Activated T-helper 2 cell treated with anti-CD3 and anti-CD28 coated beads, Interferon-gamma antibody, Interleukin-2, Interleukin-4, amounts not matched to agents 10 μg/mL and 5 μg/mL and 100 μg/mL, durations not matched to agents 14 hours and 24 hours and 36 hours (primary cell): ENCODE measurements around the gene MITF. TPM values are rescaled to one million over a fixed set of nuclear protein-coding genes. Genes with fewer than 3 reads are reported as not detected.

ENCODE experiments used
- DNase-seq: peaks from one replicate; pipeline ENCODE4 v3.0.0; 2021; ENCODE audit warnings: low spot score
- H3K27ac Mint-ChIP-seq: one replicate; pipeline ENCODE4 v1.8.0; 2021; ENCODE audit warnings: mixed read lengths
- H3K27me3 Mint-ChIP-seq: one replicate; pipeline ENCODE4 v1.8.0; 2021; ENCODE audit warnings: low read depth, mixed read lengths
- H3K36me3 Mint-ChIP-seq: one replicate; pipeline ENCODE4 v1.8.0; 2021; ENCODE audit warnings: low read depth, mixed read lengths
- H3K4me1 Mint-ChIP-seq: one replicate; pipeline ENCODE4 v1.8.0; 2021; ENCODE audit warnings: low read depth, mixed read lengths
- H3K4me3 Mint-ChIP-seq: one replicate; pipeline ENCODE4 v1.8.0; 2021; ENCODE audit warnings: low read depth, mild to moderate bottlenecking, moderate library complexity, mixed read lengths
- H3K9me3 Mint-ChIP-seq: one replicate; pipeline ENCODE4 v1.8.0; 2021; ENCODE audit warnings: mixed read lengths
- intact Hi-C: fragments of 100-400 bp; cut with micrococcal nuclease; formaldehyde crosslinking; loops from one replicate; pipeline ENCODE4 v1.15.1; 2023
- total RNA-seq: library from RNA; stranded (reverse); gene quantifications from 2 replicates; pipeline ENCODE4 v1.2.3, GENCODE V29; 2022

MITF gene
- total RNA-seq, 1 donor from 2014 or later, result 0.07 TPM

DNA sequence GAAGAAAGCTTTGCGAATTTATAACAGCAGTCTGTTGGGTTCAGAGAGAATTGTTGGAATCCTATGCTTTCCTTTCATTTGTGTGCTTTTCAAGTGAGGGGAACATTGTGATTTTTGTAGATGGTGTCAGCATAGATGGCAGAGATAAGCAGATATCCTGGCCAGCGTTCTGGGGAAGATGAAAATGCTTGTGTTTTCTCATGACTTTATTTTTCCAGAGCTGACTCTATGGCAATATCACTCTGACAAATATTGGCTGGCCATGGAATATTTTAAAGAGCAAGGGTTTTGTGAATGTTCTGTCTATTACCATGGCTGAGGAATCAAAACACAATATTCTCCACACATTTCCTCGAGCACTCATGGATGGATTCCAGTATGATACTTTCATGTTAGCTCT is 108.8 kb downstream of the MITF start:
- no peaks in the 10 kb centered on the region for H3K36me3 Mint-ChIP-seq
- intact Hi-C loops, result no loop called here
- no peak overlapping the region for H3K4me3 Mint-ChIP-seq

DNA sequence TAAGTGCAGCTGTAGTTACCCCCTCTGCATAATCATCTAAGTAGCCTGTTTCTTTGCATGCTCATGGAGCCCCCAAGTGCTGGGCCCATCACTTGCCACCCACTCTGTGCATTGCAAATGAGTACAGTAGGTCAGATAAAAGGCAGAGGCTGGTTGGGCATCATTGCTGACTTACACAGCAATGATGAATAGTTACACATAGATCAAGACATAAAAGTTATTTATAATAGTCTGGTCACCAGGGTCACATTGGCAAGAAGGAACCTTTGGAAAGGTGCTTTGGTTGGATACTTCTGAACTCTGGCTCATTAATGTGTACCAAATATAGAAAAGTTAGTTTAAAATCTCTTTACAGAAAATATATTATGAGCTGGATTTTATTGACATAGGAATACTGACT is 111.6 kb downstream of the MITF start:
- Mint-ChIP-seq H3K27me3 (no peaks in the 10 kb centered on the region), H3K27ac (no peak overlapping the region), H3K4me3 (no peak overlapping the region), H3K9me3 (no peaks in the 10 kb centered on the region), H3K36me3 (no peaks in the 10 kb centered on the region), H3K4me1 (no peaks in the 10 kb centered on the region)
- no peak for DNase-seq
- intact Hi-C loops, result no loop called here

More for the DNA sequence above, 108.8 kb downstream of the MITF start:
- no peaks in the 10 kb centered on the region for H3K27me3 Mint-ChIP-seq
- H3K4me1 Mint-ChIP-seq, result no peaks in the 10 kb centered on the region
- DNase-seq, result no peak
- no peaks in the 10 kb centered on the region for H3K9me3 Mint-ChIP-seq
- H3K27ac Mint-ChIP-seq, result no peak overlapping the region

DNA sequence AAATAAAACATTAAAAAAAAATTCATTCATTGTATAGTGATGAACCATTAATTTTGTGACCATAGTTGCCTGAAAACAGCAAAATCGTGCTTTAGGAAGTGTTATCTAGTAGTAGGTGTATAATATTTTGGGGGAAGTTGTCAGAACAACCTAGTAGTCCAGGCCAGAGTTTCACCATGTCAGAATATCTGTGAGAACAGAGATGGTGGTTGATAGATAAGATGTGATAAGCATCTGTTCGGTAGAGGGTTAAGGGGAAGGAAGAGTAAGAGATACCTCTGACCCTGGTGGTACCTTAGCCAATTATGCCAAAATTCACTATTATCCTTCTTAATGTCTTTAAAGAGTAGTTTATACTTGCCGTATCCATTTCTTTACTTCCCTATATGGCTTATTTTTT is 113.8 kb downstream of the MITF start:
- no peak for DNase-seq
- intact Hi-C loops, result no loop called here
- Mint-ChIP-seq H3K36me3 (no peaks in the 10 kb centered on the region), H3K4me1 (no peaks in the 10 kb centered on the region), H3K27me3 (no peaks in the 10 kb centered on the region), H3K27ac (no peak overlapping the region), H3K9me3 (no peaks in the 10 kb centered on the region), H3K4me3 (no peak overlapping the region)

DNA sequence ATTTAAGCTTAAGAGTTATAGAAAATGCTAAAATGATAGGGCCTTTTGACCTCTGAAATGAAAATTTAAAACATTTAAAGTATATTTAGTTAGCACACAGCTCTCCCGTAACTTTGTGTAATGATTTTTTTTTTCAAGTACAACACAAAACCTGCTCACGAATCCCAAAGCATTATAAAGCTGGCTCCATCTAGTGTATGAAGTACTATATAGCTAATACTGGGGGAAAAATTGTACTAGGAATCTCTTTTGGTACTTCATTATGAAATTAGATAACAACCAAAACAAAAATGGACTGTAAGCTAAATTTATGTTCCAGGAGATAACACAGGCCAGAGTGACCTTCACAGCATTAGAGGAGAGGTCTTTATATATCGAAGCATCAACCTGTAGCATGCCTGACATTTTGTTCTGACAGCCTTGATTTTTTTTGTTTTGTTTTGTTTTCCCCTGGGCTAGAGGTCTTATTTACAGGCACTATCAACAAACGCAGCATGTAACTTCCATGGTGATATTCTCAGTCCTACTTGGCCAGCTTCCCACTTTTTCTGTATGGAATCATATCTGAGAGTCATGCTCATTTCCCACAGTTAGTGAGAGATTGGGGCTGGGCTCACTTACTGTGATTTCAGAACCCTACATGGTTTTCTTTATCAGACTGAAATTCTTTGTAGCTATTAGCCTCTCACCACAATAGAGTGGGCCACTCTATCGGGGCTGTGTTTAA is 116.3 kb downstream of the MITF start:
- H3K4me1 Mint-ChIP-seq, result no peaks in the 10 kb centered on the region
- intact Hi-C loops, result no loop called here
- no peaks in the 10 kb centered on the region for H3K36me3 Mint-ChIP-seq
- H3K4me3 Mint-ChIP-seq, result no peak overlapping the region
- H3K9me3 Mint-ChIP-seq, result no peaks in the 10 kb centered on the region
- H3K27me3 Mint-ChIP-seq, result no peaks in the 10 kb centered on the region
- DNase-seq, result no peak
- H3K27ac Mint-ChIP-seq, result no peak overlapping the region

DNA sequence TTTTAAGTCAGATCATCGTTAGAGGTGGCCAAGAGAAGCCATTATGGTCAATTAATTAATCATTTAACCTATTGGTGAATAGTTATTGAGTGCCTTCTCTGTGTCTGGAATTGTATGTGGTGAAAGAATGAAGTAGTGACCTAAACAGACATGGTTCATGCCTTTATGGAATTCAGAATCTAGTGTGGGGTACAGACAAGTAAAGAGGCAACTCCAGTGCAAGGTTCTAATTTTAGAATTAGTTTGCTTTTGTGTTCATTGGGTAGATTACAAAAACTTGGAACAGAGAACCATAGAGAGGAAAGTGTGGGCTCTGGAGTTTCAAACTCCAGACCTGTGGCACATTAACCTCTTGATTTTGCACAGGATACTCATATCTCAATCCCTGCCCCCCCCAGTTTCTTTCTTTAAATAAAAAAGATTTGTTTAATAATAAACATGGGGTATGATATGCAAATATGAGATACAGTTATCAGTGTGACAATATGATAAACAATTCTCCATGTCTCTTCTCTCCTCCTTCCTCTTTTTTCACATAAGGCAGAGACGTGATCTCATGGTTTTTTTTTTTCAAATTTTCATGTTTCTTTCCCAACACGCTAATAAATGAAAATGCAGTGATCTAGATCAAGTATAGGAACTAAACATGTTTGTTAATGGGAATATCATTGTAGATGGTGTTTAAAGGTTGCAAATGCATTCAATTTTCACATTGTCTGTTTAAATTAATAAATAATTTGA is 117.9 kb downstream of the MITF start:
- DNase-seq, result no peak
- intact Hi-C loops, result no loop called here
- Mint-ChIP-seq H3K4me1 (no peaks in the 10 kb centered on the region), H3K4me3 (no peak overlapping the region), H3K27me3 (no peaks in the 10 kb centered on the region), H3K36me3 (no peaks in the 10 kb centered on the region), H3K27ac (no peak overlapping the region), H3K9me3 (no peaks in the 10 kb centered on the region)

DNA sequence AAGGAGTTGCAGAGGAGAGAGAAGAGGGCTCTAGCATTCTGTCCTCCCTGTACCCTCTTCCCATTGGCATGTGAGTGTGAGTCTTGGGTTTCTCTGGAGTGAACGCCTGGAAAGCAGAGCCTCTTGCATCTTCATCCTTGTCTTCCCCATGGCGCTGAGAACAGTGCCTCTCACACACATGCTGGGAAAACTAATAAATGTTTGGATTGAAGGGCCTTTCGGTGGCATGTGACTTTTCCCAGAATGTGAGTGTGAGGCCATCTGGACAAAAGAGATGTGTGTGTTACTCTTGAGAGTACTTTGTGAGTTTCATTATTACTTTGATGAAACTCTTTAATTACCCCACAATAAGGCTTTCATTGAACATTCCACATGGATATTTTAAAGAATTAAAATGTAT is 122.3 kb downstream of the MITF start:
- no peaks in the 10 kb centered on the region for H3K9me3 Mint-ChIP-seq

DNA sequence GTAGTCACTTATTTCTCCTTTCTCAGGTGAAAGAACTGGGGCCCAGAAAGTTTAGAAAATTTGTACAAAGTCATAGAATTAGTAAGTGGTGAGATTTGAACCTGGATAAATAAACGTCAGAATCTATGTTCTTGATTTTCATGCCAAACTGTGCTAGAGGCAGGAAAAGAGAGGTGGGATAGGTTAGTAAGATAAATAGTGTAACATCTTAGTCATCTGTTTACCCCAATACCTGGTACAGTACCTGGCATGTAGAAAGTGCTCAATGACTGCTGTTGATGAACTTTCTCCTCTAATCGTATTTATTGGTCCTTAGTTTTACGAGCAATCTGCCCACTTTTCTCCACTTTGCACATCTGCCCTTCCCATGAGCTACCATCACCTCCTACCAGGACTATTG is 124.9 kb downstream of the MITF start:
- Mint-ChIP-seq H3K9me3 (no peaks in the 10 kb centered on the region), H3K36me3 (no peaks in the 10 kb centered on the region), H3K4me1 (no peaks in the 10 kb centered on the region), H3K4me3 (no peak overlapping the region), H3K27ac (no peak overlapping the region), H3K27me3 (no peaks in the 10 kb centered on the region)
- intact Hi-C loops, result no loop called here
- DNase-seq, result no peak

More for the DNA sequence above, 122.3 kb downstream of the MITF start:
- intact Hi-C loops, result no loop called here
- no peaks in the 10 kb centered on the region for H3K27me3 Mint-ChIP-seq
- no peak for DNase-seq
- no peaks in the 10 kb centered on the region for H3K36me3 Mint-ChIP-seq
- no peak overlapping the region for H3K27ac Mint-ChIP-seq
- H3K4me1 Mint-ChIP-seq, result no peaks in the 10 kb centered on the region
- no peak overlapping the region for H3K4me3 Mint-ChIP-seq

DNA sequence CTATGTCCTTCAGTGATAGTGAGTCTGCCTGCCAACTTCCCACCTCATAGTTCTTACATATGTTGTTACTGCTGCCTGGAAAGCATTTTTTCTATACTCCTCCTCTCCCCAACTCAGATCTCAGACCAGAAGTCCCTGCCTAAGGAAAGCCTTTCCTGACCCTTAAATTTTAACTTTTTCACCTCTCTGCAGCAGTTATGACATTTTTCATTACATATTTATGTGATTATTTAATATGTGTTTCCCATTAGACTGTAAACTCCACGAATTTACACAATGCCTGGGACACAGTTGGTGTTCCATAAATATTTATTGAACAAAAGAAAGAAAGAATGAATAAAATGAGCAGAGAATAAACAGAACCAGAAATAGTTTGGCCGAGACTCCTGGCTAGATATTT is 125.5 kb downstream of the MITF start:
- Mint-ChIP-seq H3K9me3 (no peaks in the 10 kb centered on the region), H3K36me3 (no peaks in the 10 kb centered on the region), H3K27ac (no peak overlapping the region), H3K4me1 (no peaks in the 10 kb centered on the region), H3K4me3 (no peak overlapping the region), H3K27me3 (no peaks in the 10 kb centered on the region)
- DNase-seq, result no peak
- intact Hi-C loops, result no loop called here

DNA sequence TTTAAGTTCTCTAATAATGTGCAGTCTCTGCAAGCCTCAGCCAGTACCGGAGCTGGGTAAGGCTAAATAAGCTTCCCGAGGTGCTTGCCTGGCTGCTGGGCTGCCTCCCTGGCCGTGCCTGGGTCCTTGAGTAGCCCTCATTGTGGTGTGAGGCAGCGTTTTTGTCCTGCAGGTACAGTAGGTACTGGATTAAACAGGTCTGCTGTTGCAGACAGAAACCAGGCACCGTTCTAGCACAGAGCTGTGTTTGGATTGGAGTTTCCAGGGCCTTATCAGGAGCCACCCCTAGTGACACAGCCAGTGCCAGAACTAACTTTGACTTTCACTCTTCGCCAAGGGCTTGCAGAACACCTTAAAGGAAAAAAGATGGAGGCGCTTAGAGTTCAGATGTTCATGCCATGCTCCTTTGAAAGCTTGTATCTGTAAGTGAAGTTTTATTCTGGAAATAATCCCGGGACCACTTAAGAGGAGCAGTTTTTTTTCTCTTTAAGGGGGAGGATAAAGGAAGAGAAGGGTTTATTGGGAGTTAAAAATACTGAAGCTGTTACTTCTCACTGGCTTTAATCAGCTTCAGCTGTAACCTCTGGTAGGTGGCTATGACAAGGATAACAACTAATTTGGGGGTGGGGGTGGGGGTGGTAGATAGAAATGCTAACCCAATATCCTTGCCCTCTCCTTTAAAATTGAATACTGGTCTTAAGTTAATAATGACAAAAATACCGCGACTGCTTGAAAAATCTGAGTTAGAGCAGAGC is 126.8 kb downstream of the MITF start:
- Mint-ChIP-seq H3K27ac (no peak overlapping the region), H3K36me3 (no peaks in the 10 kb centered on the region), H3K4me3 (no peak overlapping the region), H3K4me1 (no peaks in the 10 kb centered on the region), H3K27me3 (no peaks in the 10 kb centered on the region), H3K9me3 (no peaks in the 10 kb centered on the region)
- no peak for DNase-seq
- intact Hi-C loops, result no loop called here

DNA sequence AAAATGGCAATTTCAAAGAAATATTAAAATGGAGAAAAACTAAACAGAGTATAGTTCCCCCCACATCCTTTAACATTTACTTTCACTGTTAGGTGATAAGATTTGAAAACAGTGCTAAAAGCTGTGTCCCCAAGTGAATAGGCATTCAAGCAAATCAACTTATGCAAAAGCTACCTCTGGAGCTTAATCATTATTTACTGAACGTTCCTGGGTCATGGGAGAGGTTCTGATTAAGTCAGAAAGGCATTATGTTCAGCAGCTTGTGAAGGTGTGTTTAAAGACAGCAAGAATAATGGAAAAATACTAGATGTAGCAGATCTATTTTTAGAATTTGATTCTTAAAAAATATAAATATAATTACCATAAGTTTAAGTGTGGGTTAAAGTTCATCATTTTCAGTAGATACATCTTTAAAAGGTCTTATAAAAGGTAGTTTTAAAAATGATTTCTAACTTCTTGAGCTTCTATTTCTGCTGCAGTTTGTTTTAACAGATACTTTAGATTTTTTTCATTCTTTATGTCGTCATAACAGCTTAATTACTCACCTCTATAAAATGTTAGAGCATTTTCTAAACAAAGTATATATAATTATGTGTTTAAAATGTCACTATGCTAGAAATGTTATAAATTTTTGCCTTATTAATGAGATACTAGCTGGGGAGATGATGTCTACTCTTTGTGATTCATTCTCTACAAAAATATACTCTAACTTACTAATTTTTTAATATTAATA is 127.9 kb downstream of the MITF start:
- no peak for DNase-seq
- no peak overlapping the region for H3K4me3 Mint-ChIP-seq

DNA sequence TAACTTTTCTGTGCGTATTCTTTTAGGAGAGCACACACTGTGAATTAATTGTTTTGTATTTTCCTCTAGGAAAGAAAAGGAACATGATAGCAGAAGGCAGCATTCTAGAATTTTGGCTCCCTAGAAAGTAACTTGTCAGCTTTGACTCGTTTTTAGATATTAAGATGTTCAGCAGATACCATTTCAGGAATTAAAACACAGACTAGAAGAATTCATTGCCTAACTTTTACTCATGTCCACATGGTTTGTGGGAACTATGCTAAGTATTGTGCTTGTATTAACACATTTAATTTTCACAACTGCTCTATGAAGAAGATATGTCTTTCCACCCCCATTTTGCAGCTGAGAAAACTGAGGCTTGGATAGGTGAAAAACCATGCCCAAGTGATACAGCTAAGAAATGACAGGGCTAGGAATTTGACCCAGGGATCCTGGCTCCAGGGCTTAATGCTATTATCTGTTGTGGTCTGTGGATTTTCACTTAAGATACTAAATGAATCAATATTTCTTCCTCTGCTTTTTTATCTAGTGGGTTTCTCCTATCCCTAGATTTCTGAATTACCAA is 128.8 kb downstream of the MITF start:
- no peak overlapping the region for H3K27ac Mint-ChIP-seq
- intact Hi-C loops, result no loop called here
- H3K27me3 Mint-ChIP-seq, result no peaks in the 10 kb centered on the region
- H3K9me3 Mint-ChIP-seq, result no peaks in the 10 kb centered on the region
- no peaks in the 10 kb centered on the region for H3K36me3 Mint-ChIP-seq
- H3K4me1 Mint-ChIP-seq, result no peaks in the 10 kb centered on the region
- DNase-seq, result no peak
- no peak overlapping the region for H3K4me3 Mint-ChIP-seq

More for the DNA sequence above, 127.9 kb downstream of the MITF start:
- H3K27ac Mint-ChIP-seq, result no peak overlapping the region
- H3K36me3 Mint-ChIP-seq, result no peaks in the 10 kb centered on the region
- H3K4me1 Mint-ChIP-seq, result no peaks in the 10 kb centered on the region
- intact Hi-C loops, result no loop called here
- no peaks in the 10 kb centered on the region for H3K9me3 Mint-ChIP-seq
- no peaks in the 10 kb centered on the region for H3K27me3 Mint-ChIP-seq

DNA sequence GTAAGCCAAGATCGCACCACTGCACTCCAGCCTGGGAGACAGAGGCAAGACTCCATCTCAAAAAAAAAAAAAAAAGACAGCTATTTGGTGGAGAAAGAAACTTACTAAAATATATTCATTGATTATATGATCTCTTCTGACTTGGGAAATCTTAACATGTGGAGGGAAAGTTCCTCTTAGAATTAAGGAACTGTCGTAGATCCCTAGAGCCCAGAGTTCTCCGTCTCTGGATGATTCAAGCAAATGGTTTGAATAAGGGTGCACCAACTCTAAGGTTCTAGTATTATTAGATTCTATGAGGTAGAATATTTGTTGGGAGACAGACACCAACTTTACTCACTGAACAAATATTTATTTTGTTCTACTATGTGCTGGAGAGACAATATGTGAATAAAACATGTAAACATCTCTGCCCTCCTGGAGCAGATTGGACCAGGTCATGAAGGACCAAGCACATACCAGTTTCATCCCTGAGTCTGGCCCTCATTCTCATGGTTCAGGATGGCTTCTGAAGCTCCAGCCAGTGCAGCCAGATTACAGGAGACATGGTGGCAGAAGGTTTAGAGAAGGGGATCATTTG is 129.7 kb downstream of the MITF start:
- Mint-ChIP-seq H3K27me3 (no peaks in the 10 kb centered on the region), H3K4me3 (no peak overlapping the region), H3K36me3 (no peaks in the 10 kb centered on the region), H3K9me3 (no peaks in the 10 kb centered on the region), H3K27ac (no peak overlapping the region), H3K4me1 (no peaks in the 10 kb centered on the region)
- no peak for DNase-seq
- intact Hi-C loops, result no loop called here
